Breast epithelium (tissue), 4 donors: Measurements from ENCODE around the gene ZKSCAN4. TPM values are rescaled to one million over a fixed set of nuclear protein-coding genes. Genes with fewer than 3 reads are reported as not detected.

Experiments
- DNase-seq, 2 donors: peaks; one replicate each; pipeline ENCODE4 v3.0.0-alpha.2; 2019; ENCODE audit warnings: low spot score in 2 of 2
- H3K27ac ChIP-seq, 2 donors: fragments of 200-600 bp; sonication (generic) in 1 of 2; one replicate each; pipeline ENCODE4 v1.5.1; 2016 to 2019; ENCODE audit warnings: mild to moderate bottlenecking in 1 of 2
- H3K27me3 ChIP-seq, 2 donors: fragments of 200-600 bp; sonication (generic) in 1 of 2; one replicate each; pipeline versions ENCODE4 v1.5.1 to v1.6.0; 2017 to 2019; ENCODE audit warnings: control low read depth in 1 of 2, mild to moderate bottlenecking in 1 of 2
- H3K36me3 ChIP-seq: fragments of 200-600 bp; one replicate; pipeline ENCODE4 v1.5.1; 2019
- H3K4me1 ChIP-seq, 2 donors: fragments of 200-600 bp; sonication (generic); one replicate each; pipeline ENCODE4 v1.5.1; 2016 to 2019; ENCODE audit warnings: control low read depth in 1 of 2
- H3K4me3 ChIP-seq, 3 donors: fragments of 200-600 bp; sonication (generic); 1 replicate in 2 of 3; 2 replicates in 1 of 3; pipeline ENCODE4 v1.5.1; 2016 to 2019; ENCODE audit warnings: mild to moderate bottlenecking in 3 of 3, moderate library complexity in 2 of 3
- H3K9me3 ChIP-seq, 2 donors: fragments of 200-600 bp; sonication (generic) in 1 of 2; one replicate each; pipeline ENCODE4 v1.5.1; 2016 to 2019; ENCODE audit warnings: control low read depth in 1 of 2
- POLR2A ChIP-seq: fragments of 450-650 bp; IDR thresholded peaks from one replicate; pipeline ENCODE4 v1.6.1; 2016; ENCODE audit warnings: antibody characterized with exemption, mild to moderate bottlenecking, moderate library complexity
- POLR2AphosphoS5 ChIP-seq, 3 donors: sonication (generic); formaldehyde crosslinking; IDR thresholded peaks; one replicate each; pipeline ENCODE4 v1.6.1; 2017; ENCODE audit warnings: antibody characterized with exemption in 3 of 3
- intact Hi-C: fragments of 100-400 bp; cut with DNase I; formaldehyde crosslinking; loops from one replicate; pipeline ENCODE4 v1.15.1; 2023; ENCODE audit warnings: low total_unique reads
- total RNA-seq, 3 donors: library from RNA; depleted of rRNA; stranded (reverse); fragments of >200 nt; gene quantifications; one replicate each; pipeline ENCODE4 v1.1.0, GENCODE V29; 2016
- TF ChIP-seq, protein P1 (sequence below), 3 donors: fragments of 450-650 bp; IDR thresholded peaks; one replicate each; pipeline ENCODE4 v1.5.1; 2016 to 2017; ENCODE audit warnings: antibody characterized with exemption in 3 of 3, mild to moderate bottlenecking in 3 of 3, moderate library complexity in 3 of 3

ZKSCAN4 gene
- total RNA-seq, 3 donors from 2014 or later: 2.4 to 7.2 (median 5.9) TPM

DNA sequence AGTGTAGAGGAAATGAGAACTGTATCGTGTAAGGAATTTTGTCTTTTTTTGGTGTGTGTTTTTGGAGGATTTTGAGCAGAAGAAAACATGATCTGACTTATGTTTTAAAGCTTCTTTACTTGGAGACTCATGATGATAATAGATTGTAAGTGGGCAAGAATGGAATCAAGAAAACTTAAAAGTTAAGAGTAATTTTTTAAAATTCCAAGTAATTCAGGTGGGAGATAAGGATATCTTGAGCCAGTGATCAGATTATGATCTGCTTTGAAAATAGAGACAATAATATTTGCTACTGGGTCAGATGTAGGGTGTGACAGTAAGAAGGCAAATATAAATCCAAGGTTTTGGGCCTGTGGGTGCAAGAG lies 15.6 kb upstream of the ZKSCAN4 start:
- Histone ChIP-seq H3K4me3 (peak overlapping the region; percentile 74 to 90 (median 75)), H3K36me3 (no peaks in the 10 kb centered on the region), H3K9me3 (no peaks in the 10 kb centered on the region), H3K27ac (peak overlapping the region; percentile 91 to 96), H3K4me1 (peaks cover 0 to 9% of the 10 kb centered on the region in 2 donors), H3K27me3 (no peaks in the 10 kb centered on the region)
- intact Hi-C loops: no loop called here
- DNase-seq: no peak
- no peak for TF ChIP-seq POLR2A
- TF ChIP-seq, protein P1, sequence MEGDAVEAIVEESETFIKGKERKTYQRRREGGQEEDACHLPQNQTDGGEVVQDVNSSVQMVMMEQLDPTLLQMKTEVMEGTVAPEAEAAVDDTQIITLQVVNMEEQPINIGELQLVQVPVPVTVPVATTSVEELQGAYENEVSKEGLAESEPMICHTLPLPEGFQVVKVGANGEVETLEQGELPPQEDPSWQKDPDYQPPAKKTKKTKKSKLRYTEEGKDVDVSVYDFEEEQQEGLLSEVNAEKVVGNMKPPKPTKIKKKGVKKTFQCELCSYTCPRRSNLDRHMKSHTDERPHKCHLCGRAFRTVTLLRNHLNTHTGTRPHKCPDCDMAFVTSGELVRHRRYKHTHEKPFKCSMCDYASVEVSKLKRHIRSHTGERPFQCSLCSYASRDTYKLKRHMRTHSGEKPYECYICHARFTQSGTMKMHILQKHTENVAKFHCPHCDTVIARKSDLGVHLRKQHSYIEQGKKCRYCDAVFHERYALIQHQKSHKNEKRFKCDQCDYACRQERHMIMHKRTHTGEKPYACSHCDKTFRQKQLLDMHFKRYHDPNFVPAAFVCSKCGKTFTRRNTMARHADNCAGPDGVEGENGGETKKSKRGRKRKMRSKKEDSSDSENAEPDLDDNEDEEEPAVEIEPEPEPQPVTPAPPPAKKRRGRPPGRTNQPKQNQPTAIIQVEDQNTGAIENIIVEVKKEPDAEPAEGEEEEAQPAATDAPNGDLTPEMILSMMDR (IDR thresholded peaks at IDR 0.05): no peak
- TF ChIP-seq POLR2AphosphoS5 (IDR thresholded peaks at IDR 0.05): no peak

DNA sequence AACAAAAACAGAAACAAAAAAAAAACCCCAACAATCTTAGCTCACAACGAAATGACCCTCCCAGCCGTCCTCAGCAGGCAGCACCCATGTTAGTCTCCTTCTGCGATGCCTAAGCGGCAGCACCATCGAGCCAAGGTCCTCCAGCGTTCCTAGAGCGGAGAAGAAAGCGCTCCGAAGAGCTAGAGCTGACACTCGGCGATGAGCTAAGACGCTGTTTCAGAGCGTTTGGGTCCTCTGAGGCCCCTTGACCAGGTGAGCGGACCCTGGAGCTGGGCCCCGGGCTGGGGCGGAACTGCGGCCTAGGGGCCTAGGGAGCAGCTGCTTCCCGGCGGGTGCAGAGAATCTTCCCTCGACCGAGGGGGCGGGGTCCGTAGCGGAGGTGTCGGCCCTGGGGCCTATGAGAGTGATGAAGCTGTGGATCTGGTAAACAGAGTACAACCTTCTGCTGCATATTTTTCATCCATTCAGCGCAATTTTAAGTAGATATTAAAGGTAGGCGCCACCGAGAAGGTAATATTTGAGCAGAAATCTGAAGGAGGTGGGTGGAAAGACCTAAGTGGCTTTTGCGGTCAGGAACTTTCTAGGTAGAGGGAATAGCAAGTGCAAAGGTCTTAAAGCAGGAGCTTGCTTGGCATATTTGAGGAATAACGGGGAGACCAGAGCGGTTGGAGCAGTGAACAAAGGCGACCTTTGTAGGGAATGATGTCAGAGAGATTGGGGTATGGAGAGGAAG lies 15.1 kb upstream of the ZKSCAN4 start, which contains the start of gene ZSCAN26:
ZSCAN26 (plus strand) TSS at position 182 of the 733 bp plus-strand sequence. CDS start 4,777 bp downstream, outside the sequence.
- no peaks in the 10 kb centered on the region for H3K27me3 ChIP-seq
- H3K27ac ChIP-seq: peak within 1 kb of the TSS; percentile 91 to 96
- H3K4me1 ChIP-seq: peaks cover 0 to 9% of the 10 kb centered on the region in 2 donors
- TF ChIP-seq POLR2AphosphoS5 (IDR thresholded peaks at IDR 0.05) (peak; percentile 48 to 90 (median 72)), POLR2A (no peak)
- no peaks in the 10 kb centered on the region for H3K36me3 ChIP-seq
- peak; percentile 54 to 72 for DNase-seq
- intact Hi-C loops: no loop called here
- H3K4me3 ChIP-seq: peak within 1 kb of the TSS; percentile 74 to 90 (median 75)
- H3K9me3 ChIP-seq: no peaks in the 10 kb centered on the region

- intact Hi-C loops: no loop called here
- DNase-seq: no peak
- Histone ChIP-seq H3K4me3 (peak overlapping the region; percentile 74 to 90 (median 75)), H3K9me3 (no peaks in the 10 kb centered on the region), H3K36me3 (no peaks in the 10 kb centered on the region), H3K27ac (peak overlapping the region; percentile 91 to 96), H3K27me3 (no peaks in the 10 kb centered on the region), H3K4me1 (peaks cover 0 to 9% of the 10 kb centered on the region in 2 donors)
- TF ChIP-seq POLR2A (no peak), POLR2AphosphoS5 (IDR thresholded peaks at IDR 0.05) (no peak)
- TF ChIP-seq, protein P1 (IDR thresholded peaks at IDR 0.05): no peak
Observed at GRCh38 chr6:28266563-28266961, 14.5 kb upstream of the ZKSCAN4 start.

- no peaks in the 10 kb centered on the region for H3K27me3 ChIP-seq
- peaks cover 0 to 6% of the 10 kb centered on the region in 2 donors for H3K9me3 ChIP-seq
- TF ChIP-seq POLR2A: no peak
- TF ChIP-seq, protein P1 (IDR thresholded peaks at IDR 0.05): no peak
- TF ChIP-seq POLR2AphosphoS5 (IDR thresholded peaks at IDR 0.05): no peak
- no peaks in the 10 kb centered on the region for H3K36me3 ChIP-seq
- DNase-seq: no peak
- H3K4me3 ChIP-seq: no peak overlapping the region
- intact Hi-C loops: no loop called here
- H3K4me1 ChIP-seq: peaks cover 0 to 9% of the 10 kb centered on the region in 2 donors
- H3K27ac ChIP-seq: no peak overlapping the region
Observed at GRCh38 chr6:28264834-28265401, 12.8 kb upstream of the ZKSCAN4 start.

DNA sequence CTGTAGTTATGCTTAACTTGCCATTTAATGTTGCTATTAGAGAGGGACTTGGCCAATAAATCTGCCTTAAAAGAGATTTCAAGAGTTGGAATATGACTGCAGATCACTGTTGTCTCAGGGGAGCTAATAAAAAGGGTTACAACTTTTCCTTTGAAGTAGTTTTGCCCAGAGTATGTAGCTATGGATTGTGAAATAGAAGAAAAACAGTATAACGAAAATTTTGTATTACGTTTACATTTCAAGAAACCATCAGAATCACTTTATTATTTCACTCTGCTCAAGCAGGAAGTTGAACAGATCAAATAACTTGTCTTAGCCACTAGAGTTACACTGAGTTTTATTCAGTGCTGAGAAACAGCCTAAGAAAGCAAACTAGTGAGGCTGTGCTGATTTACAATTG lies 11.9 kb upstream of the ZKSCAN4 start:
- Histone ChIP-seq H3K27me3 (no peaks in the 10 kb centered on the region), H3K4me1 (peaks cover 0 to 9% of the 10 kb centered on the region in 2 donors), H3K9me3 (peaks cover 7 to 12% of the 10 kb centered on the region in 2 donors), H3K4me3 (no peak overlapping the region), H3K36me3 (no peaks in the 10 kb centered on the region), H3K27ac (no peak overlapping the region)
- DNase-seq: no peak
- intact Hi-C loops: no loop called here
- TF ChIP-seq POLR2A (no peak), POLR2AphosphoS5 (IDR thresholded peaks at IDR 0.05) (no peak)
- TF ChIP-seq, protein P1 (IDR thresholded peaks at IDR 0.05): no peak
